GM12874 (cell line): ENCODE measurements around the gene THEM4.

ENCODE experiments used
- TF ChIP-seq, protein P1 (sequence below): IDR thresholded peaks from 2 replicates; pipeline ENCODE4 v1.5.1; 2011; ENCODE audit warnings: low read depth, mild to moderate bottlenecking, control low read depth, low read length, moderate library complexity; ENCODE audit not compliant: insufficient read depth

Gene THEM4

DNA sequence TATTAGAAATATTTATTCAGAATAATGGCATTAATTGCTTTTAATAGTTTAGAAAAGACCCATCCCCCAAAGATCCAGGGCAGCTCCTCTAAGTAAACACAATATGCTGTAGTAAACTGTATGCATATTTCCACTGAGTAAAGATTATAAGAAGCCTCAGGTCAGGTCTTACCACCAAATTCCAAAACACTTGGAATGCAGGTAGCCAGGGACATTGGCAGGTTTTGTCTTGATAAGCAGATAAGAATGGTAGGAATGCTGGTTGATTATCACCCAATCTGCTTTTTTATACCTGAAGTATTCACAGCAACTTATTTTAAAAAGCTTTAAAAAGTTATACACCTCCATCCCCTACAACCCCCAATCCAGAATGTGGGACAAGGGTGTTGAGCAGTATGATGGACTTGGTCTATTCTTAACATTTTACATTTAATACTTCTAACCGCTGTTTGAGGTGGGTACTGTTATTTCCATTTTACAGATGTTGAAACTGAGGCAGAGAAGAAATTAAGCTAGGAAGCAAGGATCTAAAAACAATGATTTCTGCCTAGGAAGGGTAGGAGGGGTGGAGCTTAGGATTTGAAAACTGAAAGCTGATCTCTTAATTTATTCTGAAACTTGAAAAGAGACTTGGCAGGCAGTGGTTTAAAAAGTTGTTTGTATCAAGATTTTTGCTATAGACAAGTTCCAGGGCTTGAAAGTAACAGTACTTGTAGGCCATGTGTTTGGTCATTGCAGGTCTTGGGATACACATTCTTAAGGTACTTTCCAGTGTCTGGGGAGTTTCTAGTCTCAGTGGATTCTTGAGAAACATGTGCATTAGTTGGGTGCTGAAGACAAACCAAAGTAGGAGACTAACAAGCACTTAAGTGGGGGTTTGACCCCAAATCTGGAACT, 15.6 kb upstream of the THEM4 start:
- TF ChIP-seq, protein P1, sequence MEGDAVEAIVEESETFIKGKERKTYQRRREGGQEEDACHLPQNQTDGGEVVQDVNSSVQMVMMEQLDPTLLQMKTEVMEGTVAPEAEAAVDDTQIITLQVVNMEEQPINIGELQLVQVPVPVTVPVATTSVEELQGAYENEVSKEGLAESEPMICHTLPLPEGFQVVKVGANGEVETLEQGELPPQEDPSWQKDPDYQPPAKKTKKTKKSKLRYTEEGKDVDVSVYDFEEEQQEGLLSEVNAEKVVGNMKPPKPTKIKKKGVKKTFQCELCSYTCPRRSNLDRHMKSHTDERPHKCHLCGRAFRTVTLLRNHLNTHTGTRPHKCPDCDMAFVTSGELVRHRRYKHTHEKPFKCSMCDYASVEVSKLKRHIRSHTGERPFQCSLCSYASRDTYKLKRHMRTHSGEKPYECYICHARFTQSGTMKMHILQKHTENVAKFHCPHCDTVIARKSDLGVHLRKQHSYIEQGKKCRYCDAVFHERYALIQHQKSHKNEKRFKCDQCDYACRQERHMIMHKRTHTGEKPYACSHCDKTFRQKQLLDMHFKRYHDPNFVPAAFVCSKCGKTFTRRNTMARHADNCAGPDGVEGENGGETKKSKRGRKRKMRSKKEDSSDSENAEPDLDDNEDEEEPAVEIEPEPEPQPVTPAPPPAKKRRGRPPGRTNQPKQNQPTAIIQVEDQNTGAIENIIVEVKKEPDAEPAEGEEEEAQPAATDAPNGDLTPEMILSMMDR = no peak

DNA sequence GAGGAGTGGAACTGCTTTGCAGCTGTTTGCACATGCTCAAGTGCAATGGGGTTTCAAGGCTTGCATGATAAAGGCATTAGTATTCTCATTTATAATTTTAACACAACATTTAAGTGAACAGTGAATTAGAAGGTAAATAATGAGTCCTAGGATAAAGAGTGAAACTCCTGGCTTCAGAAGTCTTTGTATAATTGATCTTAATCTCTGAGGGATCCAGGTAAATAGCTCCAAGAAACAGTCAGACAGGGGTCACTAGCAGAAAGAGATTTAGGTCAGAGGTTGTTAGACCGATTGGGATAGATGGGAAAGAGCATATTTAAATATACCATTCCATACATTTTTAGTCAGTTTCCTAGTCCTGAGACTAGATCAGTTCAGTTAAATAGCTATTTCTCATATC, 14.1 kb upstream of the THEM4 start:
- TF ChIP-seq, protein P1 = no peak

DNA sequence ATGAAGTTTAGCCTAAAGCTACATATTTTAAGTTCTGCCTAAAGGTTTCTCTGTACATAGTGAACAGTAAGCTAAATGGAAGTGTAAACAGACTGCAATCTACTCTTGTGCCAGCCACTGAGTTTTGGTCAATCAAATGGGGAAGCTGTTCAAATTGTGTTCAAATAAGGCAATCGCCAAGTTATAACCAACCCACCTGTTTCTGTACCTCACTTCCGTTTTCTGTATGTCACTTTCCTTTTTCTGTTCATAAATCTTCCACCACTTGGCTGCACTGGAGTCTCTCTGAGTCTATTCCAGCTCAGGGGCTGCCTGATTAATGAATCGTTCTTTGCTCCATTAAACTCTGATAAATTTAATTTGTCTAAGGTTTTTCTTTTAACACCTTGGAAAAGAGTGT, 10.8 kb upstream of the THEM4 start:
- TF ChIP-seq, protein P1 = no peak

DNA sequence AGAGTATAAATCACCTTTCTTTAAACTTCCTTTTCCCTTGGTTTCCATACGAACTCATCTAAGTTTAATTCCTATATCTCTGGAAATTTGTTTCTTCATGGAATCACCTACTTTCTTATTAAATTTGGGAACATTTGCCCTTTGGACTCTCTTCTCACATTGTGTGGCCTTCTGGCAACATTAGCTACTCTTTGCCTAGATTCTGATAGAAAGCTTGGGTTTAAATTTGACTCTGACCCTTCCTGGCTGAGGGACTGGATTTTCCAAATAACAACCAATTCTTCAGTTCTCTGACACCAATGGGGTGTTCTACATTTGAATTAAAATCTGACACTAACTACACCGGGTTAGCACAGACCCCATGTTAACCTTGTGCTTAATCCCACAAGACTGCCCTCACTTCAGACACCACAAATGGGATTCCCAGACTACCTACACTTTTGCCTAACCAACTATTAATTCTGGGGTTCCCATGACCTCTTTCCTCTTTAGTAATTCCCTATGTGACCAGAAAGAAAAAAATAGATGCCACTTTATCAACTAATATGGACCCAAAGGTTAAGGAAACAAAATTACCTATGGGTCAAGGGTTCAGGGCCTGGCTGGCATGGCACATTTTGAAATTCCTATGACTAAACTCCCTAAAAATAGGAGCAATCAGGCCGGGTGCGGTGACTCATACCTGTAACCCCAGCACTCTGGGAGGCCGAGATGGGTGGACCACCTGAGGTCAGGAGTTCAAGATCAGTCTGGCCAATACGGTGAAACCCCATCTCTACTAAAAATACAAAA, 9.7 kb upstream of the THEM4 start:
- TF ChIP-seq, protein P1 = no peak

DNA sequence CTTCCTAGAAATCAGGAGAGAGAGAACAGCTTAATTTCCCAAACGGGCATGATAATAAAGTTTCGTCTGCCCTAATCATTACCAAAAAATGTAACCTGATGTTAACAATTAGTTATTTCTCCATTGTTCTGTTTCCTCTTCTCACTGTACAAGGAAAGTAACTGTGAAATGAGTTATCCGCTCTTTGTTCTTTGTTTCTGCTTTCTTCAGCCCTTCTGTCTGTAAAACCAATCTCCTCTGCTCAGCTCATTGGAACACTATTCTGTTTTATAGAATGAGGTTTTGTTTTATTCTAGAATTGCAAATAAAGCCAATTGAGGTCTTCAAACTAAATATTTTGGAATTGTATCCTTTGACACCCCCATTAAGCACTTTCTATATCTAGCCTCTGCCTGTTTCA, 8.8 kb upstream of the THEM4 start:
- TF ChIP-seq, protein P1 = no peak

DNA sequence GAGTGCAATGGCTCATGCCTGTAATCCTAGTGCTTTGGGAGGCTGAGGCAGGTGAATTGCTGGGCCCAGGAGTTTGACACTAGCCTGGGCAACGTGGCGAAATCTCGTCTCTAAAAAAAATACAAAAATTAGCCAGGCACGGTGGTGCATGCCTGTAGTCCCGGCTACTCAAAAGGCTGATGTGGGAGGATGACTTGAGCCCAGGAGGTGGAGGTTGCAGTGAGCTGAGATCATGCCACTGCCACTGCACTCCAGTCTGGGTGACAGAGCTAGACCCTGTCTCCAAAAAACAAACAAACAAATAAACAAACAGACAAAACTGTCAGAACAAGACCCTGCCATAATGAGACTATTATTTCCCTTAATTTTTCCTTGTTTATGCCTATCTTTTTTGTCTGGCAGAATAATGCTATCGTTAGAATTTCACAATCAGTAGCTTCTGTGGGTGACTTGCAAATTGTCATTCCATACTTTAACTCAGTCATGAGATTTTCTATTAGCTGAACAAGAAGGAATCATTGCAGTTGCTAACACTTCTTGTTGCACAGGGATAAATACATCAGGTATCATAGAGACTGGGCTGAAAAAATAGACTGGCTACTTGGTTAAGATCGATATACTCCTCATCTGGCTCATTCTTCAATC, 7.5 kb upstream of the THEM4 start:
- TF ChIP-seq, protein P1 = no peak
